Epithelial cell of esophagus (primary cell): ENCODE data around the gene PRIMPOL.

Source experiments
- DNase-seq: peaks from one replicate; pipeline ENCODE4 v3.0.0; 2010; ENCODE audit warnings: low read depth
- H3K4me3 ChIP-seq: 2 replicates; pipeline ENCODE4 v1.5.1; 2011; ENCODE audit warnings: mild to moderate bottlenecking, low read length, control low read depth
- TF ChIP-seq, protein P1 (sequence below): IDR thresholded peaks from 2 replicates; pipeline ENCODE4 v1.5.1; 2011; ENCODE audit warnings: low read depth, mild to moderate bottlenecking, low read length, control low read depth, inconsistent platforms; ENCODE audit not compliant: insufficient read depth; ENCODE audit errors: missing control alignments

PRIMPOL gene

DNA sequence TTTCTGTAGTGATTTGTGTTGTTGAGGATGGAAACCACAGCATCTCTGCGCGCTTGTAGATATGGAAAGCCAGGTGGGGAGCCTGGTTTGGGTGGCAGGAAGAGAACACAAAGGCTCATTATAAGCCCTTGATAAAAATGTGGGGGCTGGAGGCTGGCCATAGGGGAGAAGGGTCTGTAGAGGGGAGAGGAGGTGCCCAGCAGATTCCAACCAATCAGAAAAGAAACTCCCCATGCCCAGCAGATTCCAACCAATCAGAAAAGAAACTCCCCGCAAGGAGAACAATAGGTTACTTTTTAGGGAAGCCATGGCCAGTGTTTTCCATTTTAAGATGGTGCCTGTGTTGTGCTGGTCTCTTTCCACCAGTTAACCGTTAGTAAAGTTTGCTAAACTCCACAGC, 94.1 kb downstream of the PRIMPOL start:
- DNase-seq: no peak
- TF ChIP-seq, protein P1, sequence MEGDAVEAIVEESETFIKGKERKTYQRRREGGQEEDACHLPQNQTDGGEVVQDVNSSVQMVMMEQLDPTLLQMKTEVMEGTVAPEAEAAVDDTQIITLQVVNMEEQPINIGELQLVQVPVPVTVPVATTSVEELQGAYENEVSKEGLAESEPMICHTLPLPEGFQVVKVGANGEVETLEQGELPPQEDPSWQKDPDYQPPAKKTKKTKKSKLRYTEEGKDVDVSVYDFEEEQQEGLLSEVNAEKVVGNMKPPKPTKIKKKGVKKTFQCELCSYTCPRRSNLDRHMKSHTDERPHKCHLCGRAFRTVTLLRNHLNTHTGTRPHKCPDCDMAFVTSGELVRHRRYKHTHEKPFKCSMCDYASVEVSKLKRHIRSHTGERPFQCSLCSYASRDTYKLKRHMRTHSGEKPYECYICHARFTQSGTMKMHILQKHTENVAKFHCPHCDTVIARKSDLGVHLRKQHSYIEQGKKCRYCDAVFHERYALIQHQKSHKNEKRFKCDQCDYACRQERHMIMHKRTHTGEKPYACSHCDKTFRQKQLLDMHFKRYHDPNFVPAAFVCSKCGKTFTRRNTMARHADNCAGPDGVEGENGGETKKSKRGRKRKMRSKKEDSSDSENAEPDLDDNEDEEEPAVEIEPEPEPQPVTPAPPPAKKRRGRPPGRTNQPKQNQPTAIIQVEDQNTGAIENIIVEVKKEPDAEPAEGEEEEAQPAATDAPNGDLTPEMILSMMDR: no peak
- no peak overlapping the region for H3K4me3 ChIP-seq

DNA sequence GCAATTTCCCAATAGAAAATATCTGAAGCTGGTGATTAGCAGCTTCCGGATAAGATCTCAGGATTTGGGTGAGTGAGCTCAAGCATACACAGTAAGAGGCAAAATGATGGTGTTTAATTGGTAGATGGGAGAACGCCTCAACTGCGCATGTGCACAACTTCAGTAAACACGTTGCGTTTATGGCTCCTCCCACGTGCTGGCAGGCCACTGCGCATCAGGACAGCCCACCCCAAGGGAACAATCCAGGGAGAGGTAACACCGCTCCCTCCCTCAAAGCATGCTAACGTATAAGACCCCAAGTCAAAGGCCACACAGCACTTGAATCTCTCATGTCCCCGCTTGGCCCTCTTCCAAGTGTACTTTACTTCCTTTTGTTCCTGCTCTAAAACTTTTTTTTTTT, 94.7 kb downstream of the PRIMPOL start:
- H3K4me3 ChIP-seq: no peak overlapping the region
- no peak for DNase-seq
- TF ChIP-seq, protein P1: no peak
